ENCODE measurements around the gene MED12L.

- TF ChIP-seq CTCF (IDR thresholded peaks at IDR 0.05) (no peak), POLR2A (IDR thresholded peaks at IDR 0.05) (no peak), EP300 (IDR thresholded peaks at IDR 0.05) (no peak)
Measured at GRCh38 chr3:151175952-151176351, 90.5 kb downstream of the MED12L start.

Measured in ovary (tissue), 3 donors.